GM19324 (cell line): Measurements from ENCODE around the gene CCDC92.

Source experiments
- ATAC-seq: cut with Tn5 transposase; IDR thresholded peaks from one replicate; pipeline ENCODE4 v1.9.1; 2021; ENCODE audit warnings: mild to moderate bottlenecking, moderate library complexity; ENCODE audit not compliant: unreplicated experiment, low FRiP score

The CCDC92 gene

GRCh38 chr12:123892853-123893252 lies 79.8 kb downstream of the CCDC92 start:
- ATAC-seq = no peak

- ATAC-seq = no peak
Measured at GRCh38 chr12:123892180-123892559, 80.5 kb downstream of the CCDC92 start.

- no peak for ATAC-seq
Measured at GRCh38 chr12:123891516-123892179, 81.0 kb downstream of the CCDC92 start.

GRCh38 chr12:123891011-123891410 lies 81.6 kb downstream of the CCDC92 start:
- no peak for ATAC-seq

- no peak for ATAC-seq
Measured at GRCh38 chr12:123890536-123890902, 82.1 kb downstream of the CCDC92 start.

GRCh38 chr12:123889848-123890535 lies 82.6 kb downstream of the CCDC92 start:
- no peak for ATAC-seq

- no peak for ATAC-seq
Measured at GRCh38 chr12:123888989-123889388, 83.6 kb downstream of the CCDC92 start.

GRCh38 chr12:123886931-123887582 lies 85.6 kb downstream of the CCDC92 start:
- no peak for ATAC-seq

- no peak for ATAC-seq
Measured at GRCh38 chr12:123886258-123886657, 86.4 kb downstream of the CCDC92 start.
